HepG2 (cell line): ENCODE data around the gene MRPL27. TPM values are rescaled to one million over a fixed set of nuclear protein-coding genes. Genes with fewer than 3 reads are reported as not detected.

Experiments used
- CAMTA2 ChIP-seq: sonication (generic); formaldehyde crosslinking; IDR thresholded peaks from 2 replicates; pipeline ENCODE4 v1.4.0; 2020; ENCODE audit warnings: mild to moderate bottlenecking, missing genetic modification reagents, borderline replicate concordance
- CEBPB ChIP-seq: IDR thresholded peaks from 2 replicates; pipeline ENCODE4 v1.6.1; 2011; ENCODE audit warnings: low read depth, low read length, improper control_type of control experiment, borderline replicate concordance
- FOXK2 ChIP-seq: fragments of 450-650 bp; IDR thresholded peaks from 2 replicates; pipeline ENCODE4 v1.6.1; 2016
- REXO4 ChIP-seq: sonication (generic); formaldehyde crosslinking; IDR thresholded peaks from 2 replicates; pipeline ENCODE4 v1.8.0; 2022; ENCODE audit warnings: missing genetic modification reagents, mild to moderate bottlenecking, borderline replicate concordance
- SIN3B ChIP-seq: fragments of 150-350 bp; IDR thresholded peaks from 2 replicates; pipeline ENCODE4 v1.6.1; 2014; ENCODE audit warnings: low read length
- ZC3H13 ChIP-seq: sonication (generic); formaldehyde crosslinking; IDR thresholded peaks from 2 replicates; pipeline ENCODE4 v1.8.1; 2023; ENCODE audit warnings: mild to moderate bottlenecking, missing genetic modification reagents, moderate library complexity
- ZNF431 ChIP-seq: sonication (generic); formaldehyde crosslinking; IDR thresholded peaks from 2 replicates; pipeline ENCODE4 v1.9.0; 2022; ENCODE audit warnings: missing genetic modification reagents, low read depth, mild to moderate bottlenecking, borderline replicate concordance
- ZNF558 ChIP-seq: sonication (generic); formaldehyde crosslinking; IDR thresholded peaks from 2 replicates; pipeline ENCODE4 v1.9.0; 2022; ENCODE audit warnings: mild to moderate bottlenecking, missing genetic modification reagents, borderline replicate concordance
- polyA plus RNA-seq, 8 experiments: library from polyadenylated mRNA; depleted of rRNA in 3 of 8; stranded (reverse) in 7 of 8; unstranded in 1 of 8; fragments of >200 nt; fragmentation: Illumina TruSeq in 4 of 8; extraction: Trizol in 4 of 8; gene quantifications; 2 replicates each; pipeline versions ENCODE4 v1.2.1 to v1.2.3, GENCODE V29; 2011 to 2016; ENCODE audit warnings: low read depth in 4 of 8, missing spikeins in 1 of 8, mixed read lengths in 1 of 8; ENCODE audit not compliant: insufficient read depth in 1 of 8
- total RNA-seq, 5 experiments: library from RNA; depleted of rRNA; stranded (reverse); fragments of >200 nt; fragmentation: Illumina TruSeq; extraction: Trizol; gene quantifications; 2 replicates each; pipeline ENCODE4 v1.2.3, GENCODE V29; 2016; ENCODE audit warnings: low read depth in 1 of 5
- TF ChIP-seq, protein P1 (sequence below): IDR thresholded peaks from 2 replicates; pipeline ENCODE4 v1.6.1; 2016
- TF ChIP-seq, protein P2 (sequence below): sonication (generic); formaldehyde crosslinking; IDR thresholded peaks from 2 replicates; pipeline ENCODE4 v1.4.0; 2020; ENCODE audit warnings: mild to moderate bottlenecking, missing genetic modification reagents
- TF ChIP-seq, protein P3 (sequence below): fragments of 450-650 bp; IDR thresholded peaks from 2 replicates; pipeline ENCODE4 v1.6.1; 2017; ENCODE audit warnings: mild to moderate bottlenecking
- TF ChIP-seq, protein P4 (sequence below): sonication (generic); formaldehyde crosslinking; IDR thresholded peaks from 2 replicates; pipeline ENCODE4 v1.4.0; 2020; ENCODE audit warnings: missing genetic modification reagents
- TF ChIP-seq, protein P5 (sequence below): sonication (generic); formaldehyde crosslinking; IDR thresholded peaks from 2 replicates; pipeline ENCODE4 v1.4.0; 2020; ENCODE audit warnings: mild to moderate bottlenecking, missing genetic modification reagents

Gene MRPL27
- total and polyA plus RNA-seq, 2 of the 13 experiments (the other 11 are each of a cell fraction or from before 2014, with no cell fraction given), result 137 to 217 TPM

DNA sequence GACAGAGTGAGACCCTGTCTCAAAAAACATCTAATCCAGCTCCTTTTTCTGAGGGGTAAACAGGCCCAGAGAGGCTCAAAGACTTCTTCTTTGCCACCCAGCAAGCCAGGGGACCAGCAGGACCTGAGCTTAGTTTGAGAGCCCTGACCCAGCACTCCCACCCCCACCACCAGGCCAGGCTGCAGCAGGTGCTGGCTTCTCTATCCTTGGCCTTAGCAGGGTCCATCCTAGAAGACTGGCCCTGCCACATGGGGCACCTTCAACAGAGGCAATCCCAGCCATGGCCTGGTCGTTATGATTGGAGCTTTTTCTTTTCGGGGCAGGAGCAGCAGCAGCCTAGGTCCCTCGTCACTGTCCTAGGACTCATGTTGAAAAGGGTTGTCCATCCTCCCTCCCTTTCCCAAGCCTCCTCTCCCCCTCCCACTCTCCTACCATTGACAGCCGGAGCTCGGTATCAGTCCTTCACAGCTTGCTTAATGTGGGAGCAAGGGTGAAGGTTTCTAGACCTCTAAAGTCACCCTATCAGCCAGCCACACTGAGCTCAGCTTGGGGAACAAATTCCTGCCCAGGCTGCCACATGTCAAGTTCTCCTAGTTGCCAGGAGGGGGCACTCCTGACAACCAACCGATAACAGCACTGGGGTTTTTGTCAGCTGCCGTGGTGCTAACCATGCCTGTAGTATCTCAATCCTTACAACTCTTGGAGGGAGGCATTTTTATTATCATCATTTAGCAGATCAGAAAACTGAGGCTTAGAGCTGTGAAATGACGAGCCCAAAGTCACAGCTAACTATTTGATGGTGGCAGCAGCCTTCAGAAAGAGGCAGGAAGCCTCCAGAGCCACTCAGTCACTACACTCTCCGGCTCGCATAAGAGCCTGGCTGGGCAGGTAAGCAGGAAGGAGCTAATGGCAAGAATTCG, 11.2 kb downstream of the MRPL27 start (continued):
- no peak for TF ChIP-seq CAMTA2 (CRISPR knock-in tag)
- TF ChIP-seq, protein P1, sequence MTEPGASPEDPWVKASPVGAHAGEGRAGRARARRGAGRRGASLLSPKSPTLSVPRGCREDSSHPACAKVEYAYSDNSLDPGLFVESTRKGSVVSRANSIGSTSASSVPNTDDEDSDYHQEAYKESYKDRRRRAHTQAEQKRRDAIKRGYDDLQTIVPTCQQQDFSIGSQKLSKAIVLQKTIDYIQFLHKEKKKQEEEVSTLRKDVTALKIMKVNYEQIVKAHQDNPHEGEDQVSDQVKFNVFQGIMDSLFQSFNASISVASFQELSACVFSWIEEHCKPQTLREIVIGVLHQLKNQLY (CRISPR knock-in tag), result no peak
- TF ChIP-seq, protein P2, sequence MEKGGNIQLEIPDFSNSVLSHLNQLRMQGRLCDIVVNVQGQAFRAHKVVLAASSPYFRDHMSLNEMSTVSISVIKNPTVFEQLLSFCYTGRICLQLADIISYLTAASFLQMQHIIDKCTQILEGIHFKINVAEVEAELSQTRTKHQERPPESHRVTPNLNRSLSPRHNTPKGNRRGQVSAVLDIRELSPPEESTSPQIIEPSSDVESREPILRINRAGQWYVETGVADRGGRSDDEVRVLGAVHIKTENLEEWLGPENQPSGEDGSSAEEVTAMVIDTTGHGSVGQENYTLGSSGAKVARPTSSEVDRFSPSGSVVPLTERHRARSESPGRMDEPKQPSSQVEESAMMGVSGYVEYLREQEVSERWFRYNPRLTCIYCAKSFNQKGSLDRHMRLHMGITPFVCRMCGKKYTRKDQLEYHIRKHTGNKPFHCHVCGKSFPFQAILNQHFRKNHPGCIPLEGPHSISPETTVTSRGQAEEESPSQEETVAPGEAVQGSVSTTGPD, result no peak
- TF ChIP-seq CEBPB, result no peak
- TF ChIP-seq, protein P3, sequence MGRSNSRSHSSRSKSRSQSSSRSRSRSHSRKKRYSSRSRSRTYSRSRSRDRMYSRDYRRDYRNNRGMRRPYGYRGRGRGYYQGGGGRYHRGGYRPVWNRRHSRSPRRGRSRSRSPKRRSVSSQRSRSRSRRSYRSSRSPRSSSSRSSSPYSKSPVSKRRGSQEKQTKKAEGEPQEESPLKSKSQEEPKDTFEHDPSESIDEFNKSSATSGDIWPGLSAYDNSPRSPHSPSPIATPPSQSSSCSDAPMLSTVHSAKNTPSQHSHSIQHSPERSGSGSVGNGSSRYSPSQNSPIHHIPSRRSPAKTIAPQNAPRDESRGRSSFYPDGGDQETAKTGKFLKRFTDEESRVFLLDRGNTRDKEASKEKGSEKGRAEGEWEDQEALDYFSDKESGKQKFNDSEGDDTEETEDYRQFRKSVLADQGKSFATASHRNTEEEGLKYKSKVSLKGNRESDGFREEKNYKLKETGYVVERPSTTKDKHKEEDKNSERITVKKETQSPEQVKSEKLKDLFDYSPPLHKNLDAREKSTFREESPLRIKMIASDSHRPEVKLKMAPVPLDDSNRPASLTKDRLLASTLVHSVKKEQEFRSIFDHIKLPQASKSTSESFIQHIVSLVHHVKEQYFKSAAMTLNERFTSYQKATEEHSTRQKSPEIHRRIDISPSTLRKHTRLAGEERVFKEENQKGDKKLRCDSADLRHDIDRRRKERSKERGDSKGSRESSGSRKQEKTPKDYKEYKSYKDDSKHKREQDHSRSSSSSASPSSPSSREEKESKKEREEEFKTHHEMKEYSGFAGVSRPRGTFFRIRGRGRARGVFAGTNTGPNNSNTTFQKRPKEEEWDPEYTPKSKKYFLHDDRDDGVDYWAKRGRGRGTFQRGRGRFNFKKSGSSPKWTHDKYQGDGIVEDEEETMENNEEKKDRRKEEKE, result no peak
- TF ChIP-seq ZNF558 (CRISPR knock-in tag), result no peak
- TF ChIP-seq, protein P4, sequence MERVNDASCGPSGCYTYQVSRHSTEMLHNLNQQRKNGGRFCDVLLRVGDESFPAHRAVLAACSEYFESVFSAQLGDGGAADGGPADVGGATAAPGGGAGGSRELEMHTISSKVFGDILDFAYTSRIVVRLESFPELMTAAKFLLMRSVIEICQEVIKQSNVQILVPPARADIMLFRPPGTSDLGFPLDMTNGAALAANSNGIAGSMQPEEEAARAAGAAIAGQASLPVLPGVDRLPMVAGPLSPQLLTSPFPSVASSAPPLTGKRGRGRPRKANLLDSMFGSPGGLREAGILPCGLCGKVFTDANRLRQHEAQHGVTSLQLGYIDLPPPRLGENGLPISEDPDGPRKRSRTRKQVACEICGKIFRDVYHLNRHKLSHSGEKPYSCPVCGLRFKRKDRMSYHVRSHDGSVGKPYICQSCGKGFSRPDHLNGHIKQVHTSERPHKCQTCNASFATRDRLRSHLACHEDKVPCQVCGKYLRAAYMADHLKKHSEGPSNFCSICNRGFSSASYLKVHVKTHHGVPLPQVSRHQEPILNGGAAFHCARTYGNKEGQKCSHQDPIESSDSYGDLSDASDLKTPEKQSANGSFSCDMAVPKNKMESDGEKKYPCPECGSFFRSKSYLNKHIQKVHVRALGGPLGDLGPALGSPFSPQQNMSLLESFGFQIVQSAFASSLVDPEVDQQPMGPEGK (CRISPR knock-in tag), result no peak
- no peak for TF ChIP-seq SIN3B
- TF ChIP-seq FOXK2, result no peak
- no peak for TF ChIP-seq ZC3H13 (CRISPR knock-in tag)
- TF ChIP-seq, protein P5, sequence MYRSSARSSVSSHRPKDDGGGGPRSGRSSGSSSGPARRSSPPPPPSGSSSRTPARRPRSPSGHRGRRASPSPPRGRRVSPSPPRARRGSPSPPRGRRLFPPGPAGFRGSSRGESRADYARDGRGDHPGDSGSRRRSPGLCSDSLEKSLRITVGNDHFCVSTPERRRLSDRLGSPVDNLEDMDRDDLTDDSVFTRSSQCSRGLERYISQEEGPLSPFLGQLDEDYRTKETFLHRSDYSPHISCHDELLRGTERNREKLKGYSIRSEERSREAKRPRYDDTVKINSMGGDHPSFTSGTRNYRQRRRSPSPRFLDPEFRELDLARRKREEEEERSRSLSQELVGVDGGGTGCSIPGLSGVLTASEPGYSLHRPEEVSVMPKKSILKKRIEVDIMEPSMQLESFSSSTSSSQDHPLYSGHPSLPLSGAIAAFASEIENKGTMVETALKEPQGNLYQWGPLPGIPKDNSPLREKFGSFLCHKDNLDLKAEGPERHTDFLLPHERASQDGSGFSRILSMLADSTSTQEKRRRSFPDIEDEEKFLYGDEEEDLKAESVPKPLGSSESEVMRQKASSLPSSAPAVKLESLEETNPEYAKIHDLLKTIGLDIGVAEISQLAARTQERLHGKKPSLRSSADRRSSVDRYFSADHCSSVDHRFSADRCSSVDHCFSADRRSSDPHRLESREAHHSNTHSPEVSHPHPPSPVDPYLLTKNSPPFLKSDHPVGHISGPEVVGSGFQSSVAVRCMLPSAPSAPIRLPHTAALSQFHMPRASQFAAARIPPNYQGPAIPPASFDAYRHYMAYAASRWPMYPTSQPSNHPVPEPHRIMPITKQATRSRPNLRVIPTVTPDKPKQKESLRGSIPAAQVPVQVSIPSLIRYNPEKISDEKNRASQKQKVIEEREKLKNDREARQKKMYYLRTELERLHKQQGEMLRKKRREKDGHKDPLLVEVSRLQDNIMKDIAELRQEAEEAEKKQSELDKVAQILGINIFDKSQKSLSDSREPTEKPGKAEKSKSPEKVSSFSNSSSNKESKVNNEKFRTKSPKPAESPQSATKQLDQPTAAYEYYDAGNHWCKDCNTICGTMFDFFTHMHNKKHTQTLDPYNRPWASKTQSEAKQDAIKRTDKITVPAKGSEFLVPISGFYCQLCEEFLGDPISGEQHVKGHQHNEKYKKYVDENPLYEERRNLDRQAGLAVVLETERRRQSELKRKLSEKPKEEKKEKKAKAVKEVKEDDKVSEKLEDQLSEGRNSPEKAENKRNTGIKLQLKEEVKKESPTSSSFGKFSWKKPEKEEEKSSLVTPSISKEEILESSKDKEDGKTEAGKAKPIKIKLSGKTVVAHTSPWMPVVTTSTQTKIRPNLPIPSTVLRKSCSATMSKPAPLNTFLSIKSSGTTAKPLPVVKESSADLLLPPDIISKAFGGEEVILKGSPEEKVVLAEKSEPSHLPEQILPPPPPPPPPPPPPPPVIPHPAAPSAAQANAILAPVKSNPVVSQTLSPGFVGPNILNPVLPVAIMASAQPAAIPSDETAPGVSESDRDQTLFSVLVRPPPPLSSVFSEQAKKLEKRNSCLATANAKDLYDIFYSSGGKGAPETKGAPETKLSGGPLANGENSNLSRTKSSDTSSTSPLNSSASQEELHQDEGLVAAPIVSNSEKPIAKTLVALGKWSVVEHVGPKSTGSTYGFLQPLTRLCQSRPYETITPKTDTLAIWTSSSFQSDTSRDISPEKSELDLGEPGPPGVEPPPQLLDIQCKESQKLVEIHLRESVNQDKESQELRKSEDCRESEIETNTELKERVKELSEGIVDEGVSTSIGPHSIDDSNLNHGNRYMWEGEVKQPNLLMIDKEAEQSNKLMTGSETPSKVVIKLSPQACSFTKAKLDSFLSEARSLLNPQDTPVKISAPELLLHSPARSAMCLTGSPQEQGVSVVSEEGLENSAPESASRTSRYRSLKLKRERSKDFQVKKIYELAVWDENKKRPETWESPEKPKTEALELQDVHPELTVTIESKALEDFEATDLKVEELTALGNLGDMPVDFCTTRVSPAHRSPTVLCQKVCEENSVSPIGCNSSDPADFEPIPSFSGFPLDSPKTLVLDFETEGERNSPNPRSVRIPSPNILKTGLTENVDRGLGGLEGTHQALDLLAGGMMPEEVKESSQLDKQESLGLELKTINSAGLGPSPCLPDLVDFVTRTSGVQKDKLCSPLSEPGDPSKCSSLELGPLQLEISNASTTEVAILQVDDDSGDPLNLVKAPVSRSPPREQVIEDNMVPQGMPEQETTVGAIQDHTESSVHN (CRISPR knock-in tag), result no peak
- TF ChIP-seq REXO4 (CRISPR knock-in tag), result no peak
- no peak for TF ChIP-seq ZNF431 (CRISPR knock-in tag)
